Measurements from ENCODE around the gene ZNF277.

The ZNF277 gene

GRCh38 chr7:112173568-112173905 lies 33.0 kb upstream of the ZNF277 start:
- H3K4me3 ChIP-seq (ENCODE audit: low read length): no peak overlapping the region
- no peak for DNase-seq (ENCODE audit: low read depth)
- no peak for TF ChIP-seq CTCF (conservative IDR thresholded peaks at IDR 0.05; ENCODE audit: low read depth, low read length)

- H3K4me3 ChIP-seq (ENCODE audit: low read length): no peak overlapping the region
- no peak for DNase-seq (ENCODE audit: low read depth)
- no peak for TF ChIP-seq CTCF (conservative IDR thresholded peaks at IDR 0.05; ENCODE audit: low read depth, low read length)
Observed at GRCh38 chr7:112174192-112174591, 32.3 kb upstream of the ZNF277 start.

- no peak for TF ChIP-seq CTCF (conservative IDR thresholded peaks at IDR 0.05; ENCODE audit: low read depth, low read length)
- no peak for DNase-seq (ENCODE audit: low read depth)
Observed at GRCh38 chr7:112176241-112176640, 30.3 kb upstream of the ZNF277 start.

GRCh38 chr7:112176693-112177415 lies 29.6 kb upstream of the ZNF277 start:
- DNase-seq (ENCODE audit: low read depth): no peak
- no peak overlapping the region for H3K4me3 ChIP-seq (ENCODE audit: low read length)
- TF ChIP-seq CTCF (conservative IDR thresholded peaks at IDR 0.05; ENCODE audit: low read depth, low read length): no peak

More at GRCh38 chr7:112176241-112176640, 30.3 kb upstream of the ZNF277 start:
- no peak overlapping the region for H3K4me3 ChIP-seq (ENCODE audit: low read length)

GRCh38 chr7:112180223-112180622 lies 26.3 kb upstream of the ZNF277 start:
- no peak for TF ChIP-seq CTCF (conservative IDR thresholded peaks at IDR 0.05; ENCODE audit: low read depth, low read length)
- DNase-seq (ENCODE audit: low read depth): no peak
- H3K4me3 ChIP-seq (ENCODE audit: low read length): no peak overlapping the region

GRCh38 chr7:112182749-112183148 lies 23.7 kb upstream of the ZNF277 start:
- TF ChIP-seq CTCF (conservative IDR thresholded peaks at IDR 0.05; ENCODE audit: low read depth, low read length): no peak
- no peak for DNase-seq (ENCODE audit: low read depth)
- H3K4me3 ChIP-seq (ENCODE audit: low read length): no peak overlapping the region

- TF ChIP-seq CTCF (conservative IDR thresholded peaks at IDR 0.05; ENCODE audit: low read depth, low read length): no peak
- H3K4me3 ChIP-seq (ENCODE audit: low read length): no peak overlapping the region
- no peak for DNase-seq (ENCODE audit: low read depth)
Observed at GRCh38 chr7:112183266-112183665, 23.2 kb upstream of the ZNF277 start.
